Caco-2 (cell line): ENCODE data around the gene LTO1. TPM values are rescaled to one million over a fixed set of nuclear protein-coding genes. Genes with fewer than 3 reads are reported as not detected.

Experiments used
- BruUV-seq: library from RNA; stranded (reverse); fragments of 400-500 nt; replicated peaks from 2 replicates; lab custom pipeline; 2021; lab: Mats Ljungman, UMichigan
- CTCF ChIA-PET: fragments of 300-600 bp; sonication (Branson Sonifier 250); formaldehyde crosslinking; loops from one replicate; lab custom pipeline; 2022; ENCODE audit warnings: antibody characterized with exemption; lab: Charles Lee
- POLR2A ChIA-PET: fragments of 300-600 bp; sonication (Branson Sonifier 250); formaldehyde crosslinking; loops from one replicate; lab custom pipeline; 2022; ENCODE audit warnings: antibody characterized with exemption; lab: Charles Lee
- DNase-seq, 2 experiments: peaks; one replicate each; pipeline versions ENCODE4 v3.0.0 to v3.0.0-alpha.2; 2020 to 2022
- H3K27me3 ChIP-seq: replicated peaks from 2 replicates; pipeline ENCODE4 v1.6.0; 2011; ENCODE audit warnings: low read length; ENCODE audit not compliant: control insufficient read depth, insufficient read depth
- H3K36me3 ChIP-seq: 2 replicates; pipeline ENCODE4 v1.5.1; 2011; ENCODE audit warnings: low read length; ENCODE audit not compliant: control insufficient read depth, insufficient read depth
- H3K4me1 ChIP-seq: fragments of 250-450 bp; sonication (Bioruptor Pico); 2 replicates; pipeline ENCODE4 v1.5.1; 2020; ENCODE audit warnings: mild to moderate bottlenecking
- H3K4me3 ChIP-seq: 2 replicates; pipeline ENCODE4 v1.5.1; 2011; ENCODE audit warnings: low read depth, mild to moderate bottlenecking, control low read depth, low read length
- H3K9me3 ChIP-seq: fragments of 250-450 bp; sonication (Bioruptor Pico); 2 replicates; pipeline ENCODE4 v1.5.1; 2020; ENCODE audit warnings: mild to moderate bottlenecking, moderate library complexity
- H3K27ac Mint-ChIP-seq: one replicate; pipeline ENCODE4 v1.8.0; 2022; ENCODE audit warnings: mixed read lengths; ENCODE audit not compliant: unreplicated experiment
- H3K27me3 Mint-ChIP-seq: one replicate; pipeline ENCODE4 v1.8.0; 2022; ENCODE audit warnings: mixed read lengths; ENCODE audit not compliant: insufficient read depth, unreplicated experiment
- H3K36me3 Mint-ChIP-seq: one replicate; pipeline ENCODE4 v1.8.0; 2022; ENCODE audit warnings: mild to moderate bottlenecking, mixed read lengths; ENCODE audit not compliant: insufficient read depth, unreplicated experiment
- H3K4me1 Mint-ChIP-seq: one replicate; pipeline ENCODE4 v1.8.0; 2022; ENCODE audit warnings: low read depth, mixed read lengths; ENCODE audit not compliant: unreplicated experiment
- H3K4me3 Mint-ChIP-seq: one replicate; pipeline ENCODE4 v1.8.0; 2022; ENCODE audit warnings: mild to moderate bottlenecking, moderate library complexity, mixed read lengths; ENCODE audit not compliant: unreplicated experiment
- H3K9me3 Mint-ChIP-seq: one replicate; pipeline ENCODE4 v1.8.0; 2022; ENCODE audit warnings: mixed read lengths; ENCODE audit not compliant: unreplicated experiment
- intact Hi-C: fragments of 100-400 bp; cut with micrococcal nuclease; formaldehyde crosslinking; loops from one replicate; pipeline ENCODE4 v1.10.0; 2022; ENCODE audit not compliant: unreplicated experiment
- total RNA-seq: library from RNA; stranded (reverse); gene quantifications from 2 replicates; pipeline ENCODE4 v1.2.3, GENCODE V29; 2022
- TF ChIP-seq, protein P1 (sequence below), 2 experiments: fragments of 200-600 bp in 1 of 2; IDR thresholded peaks; 1 replicate in 1 of 2; 2 replicates in 1 of 2; pipeline versions ENCODE4 v1.5.1 to v1.8.0; 2011 to 2022; ENCODE audit warnings: antibody characterized with exemption in 1 of 2, control low read depth in 1 of 2, inconsistent platforms in 1 of 2, low read depth in 1 of 2, low read length in 1 of 2, mild to moderate bottlenecking in 1 of 2, moderate library complexity in 1 of 2; ENCODE audit not compliant: insufficient read depth in 1 of 2, severe bottlenecking in 1 of 2, unreplicated experiment in 1 of 2

Gene LTO1
- total RNA-seq, 1 experiment from 2014 or later, result 49.3 TPM

DNA sequence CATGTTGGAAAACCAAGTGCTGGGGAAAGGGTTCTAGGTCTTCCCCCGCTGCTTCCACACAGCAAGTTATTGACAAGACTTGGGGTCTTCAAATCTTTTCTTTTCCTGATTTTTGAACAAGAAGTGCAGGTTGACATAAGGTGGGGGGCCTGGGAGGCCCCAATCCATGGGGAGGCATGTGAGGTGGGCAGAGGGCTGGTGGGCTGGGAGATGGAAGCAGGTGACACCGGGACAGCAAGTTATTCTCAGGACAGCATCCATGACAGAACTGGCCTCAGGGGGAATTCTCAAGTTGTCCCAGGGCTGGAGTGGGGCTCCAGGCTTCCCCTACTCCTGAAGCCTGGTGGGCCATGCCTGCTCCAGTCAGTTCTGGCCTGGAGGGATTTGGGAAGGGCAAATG is 23.2 kb upstream of the LTO1 start:
- H3K36me3 ChIP-seq, result no peaks in the 10 kb centered on the region
- BruUV-seq, result no TSS peak
- DNase-seq, result no peak
- no peaks in the 10 kb centered on the region for H3K9me3 ChIP-seq
- intact Hi-C loops, result no loop called here
- Mint-ChIP-seq H3K27me3 (no peaks in the 10 kb centered on the region), H3K4me3 (no peak overlapping the region), H3K4me1 (peaks cover 11% of the 10 kb centered on the region), H3K27ac (no peak overlapping the region), H3K9me3 (no peaks in the 10 kb centered on the region), H3K36me3 (peaks cover 4% of the 10 kb centered on the region)
- ChIA-PET POLR2A (no interaction called here), CTCF (no interaction called here)
- H3K4me1 ChIP-seq, result peaks cover 9% of the 10 kb centered on the region
- H3K27me3 ChIP-seq, result no peaks in the 10 kb centered on the region
- H3K4me3 ChIP-seq, result no peak overlapping the region
- TF ChIP-seq, protein P1, sequence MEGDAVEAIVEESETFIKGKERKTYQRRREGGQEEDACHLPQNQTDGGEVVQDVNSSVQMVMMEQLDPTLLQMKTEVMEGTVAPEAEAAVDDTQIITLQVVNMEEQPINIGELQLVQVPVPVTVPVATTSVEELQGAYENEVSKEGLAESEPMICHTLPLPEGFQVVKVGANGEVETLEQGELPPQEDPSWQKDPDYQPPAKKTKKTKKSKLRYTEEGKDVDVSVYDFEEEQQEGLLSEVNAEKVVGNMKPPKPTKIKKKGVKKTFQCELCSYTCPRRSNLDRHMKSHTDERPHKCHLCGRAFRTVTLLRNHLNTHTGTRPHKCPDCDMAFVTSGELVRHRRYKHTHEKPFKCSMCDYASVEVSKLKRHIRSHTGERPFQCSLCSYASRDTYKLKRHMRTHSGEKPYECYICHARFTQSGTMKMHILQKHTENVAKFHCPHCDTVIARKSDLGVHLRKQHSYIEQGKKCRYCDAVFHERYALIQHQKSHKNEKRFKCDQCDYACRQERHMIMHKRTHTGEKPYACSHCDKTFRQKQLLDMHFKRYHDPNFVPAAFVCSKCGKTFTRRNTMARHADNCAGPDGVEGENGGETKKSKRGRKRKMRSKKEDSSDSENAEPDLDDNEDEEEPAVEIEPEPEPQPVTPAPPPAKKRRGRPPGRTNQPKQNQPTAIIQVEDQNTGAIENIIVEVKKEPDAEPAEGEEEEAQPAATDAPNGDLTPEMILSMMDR (IDR thresholded peaks at IDR 0.05; ENCODE audit: insufficient read depth in 1 of 2, low read depth in 1 of 2, low read length in 1 of 2, severe bottlenecking in 1 of 2, unreplicated experiment in 1 of 2), result no peak

DNA sequence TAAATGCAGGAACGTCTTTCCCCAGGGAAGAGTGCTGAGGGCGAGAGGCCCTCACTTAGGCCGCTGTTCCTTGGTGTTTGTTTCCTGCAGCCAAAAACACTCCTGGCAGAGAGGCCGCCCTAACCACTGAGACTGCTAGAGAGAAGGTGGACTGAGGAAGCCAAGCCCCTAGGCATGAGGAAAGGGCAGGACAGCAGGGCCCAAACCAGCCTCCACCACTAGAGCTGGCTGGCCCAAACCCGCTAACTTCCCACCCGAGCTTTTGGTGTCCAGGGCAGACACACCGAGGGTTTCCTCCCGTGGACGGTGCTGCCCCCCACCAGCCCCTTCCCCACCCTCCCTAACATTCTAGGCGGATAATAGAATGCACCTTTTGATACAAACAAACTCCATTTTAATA is 22.7 kb upstream of the LTO1 start:
- BruUV-seq, result no TSS peak
- Histone ChIP-seq H3K4me1 (peaks cover 9% of the 10 kb centered on the region), H3K9me3 (no peaks in the 10 kb centered on the region), H3K36me3 (no peaks in the 10 kb centered on the region), H3K4me3 (no peak overlapping the region), H3K27me3 (no peaks in the 10 kb centered on the region)
- ChIA-PET CTCF (no interaction called here), POLR2A (no interaction called here)
- Mint-ChIP-seq H3K4me3 (no peak overlapping the region), H3K4me1 (peaks cover 11% of the 10 kb centered on the region), H3K36me3 (peaks cover 4% of the 10 kb centered on the region), H3K9me3 (peaks cover under 1% of the 10 kb centered on the region), H3K27me3 (no peaks in the 10 kb centered on the region), H3K27ac (no peak overlapping the region)
- DNase-seq, result no peak
- TF ChIP-seq, protein P1 (IDR thresholded peaks at IDR 0.05; ENCODE audit: insufficient read depth in 1 of 2, low read depth in 1 of 2, low read length in 1 of 2, severe bottlenecking in 1 of 2, unreplicated experiment in 1 of 2), result no peak
- intact Hi-C loops, result no loop called here

DNA sequence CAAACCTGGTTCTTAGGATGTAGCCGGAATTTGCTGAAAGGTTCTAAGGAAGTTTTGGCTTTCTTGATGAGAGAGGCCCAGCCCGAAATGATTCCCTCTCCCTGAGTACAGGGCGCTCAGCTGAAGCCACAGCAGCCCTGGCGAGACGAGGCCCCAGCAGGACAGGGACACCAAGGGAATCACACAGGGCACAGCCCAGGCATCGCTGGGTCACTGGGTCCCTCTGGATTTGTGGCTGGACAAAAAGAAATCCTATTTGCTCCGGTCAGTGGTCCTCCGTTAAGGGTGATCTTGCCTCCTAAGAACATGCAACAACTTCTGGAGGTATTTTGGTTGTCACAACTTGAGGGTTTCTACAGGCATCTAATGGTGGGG is 22.3 kb upstream of the LTO1 start:
- H3K36me3 Mint-ChIP-seq, result peaks cover 4% of the 10 kb centered on the region
- peaks cover 9% of the 10 kb centered on the region for H3K4me1 ChIP-seq
- DNase-seq, result no peak
- H3K27ac Mint-ChIP-seq, result no peak overlapping the region
- no peak overlapping the region for H3K4me3 ChIP-seq
- no TSS peak for BruUV-seq
- peaks cover 11% of the 10 kb centered on the region for H3K4me1 Mint-ChIP-seq
- TF ChIP-seq, protein P1 (IDR thresholded peaks at IDR 0.05; ENCODE audit: insufficient read depth in 1 of 2, low read depth in 1 of 2, low read length in 1 of 2, severe bottlenecking in 1 of 2, unreplicated experiment in 1 of 2), result no peak
- no peaks in the 10 kb centered on the region for H3K27me3 ChIP-seq
- no peak overlapping the region for H3K4me3 Mint-ChIP-seq
- intact Hi-C loops, result no loop called here
- ChIA-PET CTCF (interaction anchor here (0.6 kb wide), 1 partner anchor 33 kb away, joined by 3 read pairs; no protein-coding TSS in a partner anchor), POLR2A (no interaction called here)
- H3K36me3 ChIP-seq, result no peaks in the 10 kb centered on the region
- H3K9me3 ChIP-seq, result no peaks in the 10 kb centered on the region
- no peaks in the 10 kb centered on the region for H3K27me3 Mint-ChIP-seq
- H3K9me3 Mint-ChIP-seq, result peaks cover 4% of the 10 kb centered on the region
